CD4-positive, alpha-beta T cell (primary cell): ENCODE measurements around the gene COL4A4. TPM values are rescaled to one million over a fixed set of nuclear protein-coding genes. Genes with fewer than 3 reads are reported as not detected.

Experiments used
- ATAC-seq: fragments of 200-7000 bp; cut with Tn5 transposase; one replicate; pipeline ENCODE4 v1.10.0; 2022; ENCODE audit warnings: mild to moderate bottlenecking; ENCODE audit not compliant: poor library complexity
- CTCF ChIA-PET: fragments of 350-600 bp; sonication (Branson Sonifier 250); formaldehyde crosslinking; loops from one replicate; lab custom pipeline; 2021; ENCODE audit warnings: antibody characterized with exemption, inconsistent platforms; lab: Charles Lee
- POLR2A ChIA-PET: fragments of 350-600 bp; sonication (Branson Sonifier 250); formaldehyde crosslinking; loops from one replicate; lab custom pipeline; 2021; ENCODE audit warnings: antibody characterized with exemption, inconsistent platforms; lab: Charles Lee
- DNase-seq, 14 experiments: peaks; one replicate each; pipeline ENCODE4 v3.0.0-alpha.2; 2013 to 2020; ENCODE audit warnings: mixed read lengths in 2 of 14
- H3K27ac ChIP-seq, 2 donors: one replicate each; pipeline versions ENCODE4 v1.5.1 to v1.7.0; 2013; ENCODE audit warnings: low read length in 2 of 2, low read depth in 1 of 2, mild to moderate bottlenecking in 1 of 2
- H3K27me3 ChIP-seq, 2 experiments: 1 replicate in 1 of 2; 2 replicates in 1 of 2; pipeline versions ENCODE4 v1.6.1 to v1.7.0; 2013; ENCODE audit warnings: low read length in 2 of 2, control low read depth in 1 of 2, mild to moderate bottlenecking in 1 of 2, moderate library complexity in 1 of 2; ENCODE audit not compliant: insufficient read depth in 2 of 2, control insufficient read depth in 1 of 2
- H3K36me3 ChIP-seq: one replicate; pipeline ENCODE4 v1.6.1; 2013; ENCODE audit warnings: low read length, control low read depth; ENCODE audit not compliant: insufficient read depth
- H3K4me1 ChIP-seq: one replicate; pipeline ENCODE4 v1.6.1; 2013; ENCODE audit warnings: low read length, control low read depth; ENCODE audit not compliant: insufficient read depth
- H3K4me3 ChIP-seq: one replicate; pipeline ENCODE4 v1.5.1; 2013; ENCODE audit warnings: mild to moderate bottlenecking, low read length, moderate library complexity
- H3K9me3 ChIP-seq, 2 experiments: 1 replicate in 1 of 2; 2 replicates in 1 of 2; pipeline versions ENCODE4 v1.6.1 to v1.7.0; 2013; ENCODE audit warnings: low read length in 2 of 2, mild to moderate bottlenecking in 2 of 2, control low read depth in 1 of 2, moderate library complexity in 1 of 2; ENCODE audit not compliant: control insufficient read depth in 1 of 2, insufficient read depth in 1 of 2
- H3K27ac Mint-ChIP-seq: one replicate; pipeline ENCODE4 v1.8.0; 2020; ENCODE audit warnings: mixed read lengths
- H3K27me3 Mint-ChIP-seq: one replicate; pipeline ENCODE4 v1.8.0; 2021; ENCODE audit warnings: mixed read lengths
- H3K36me3 Mint-ChIP-seq: one replicate; pipeline ENCODE4 v1.8.0; 2021; ENCODE audit warnings: low read depth, mixed read lengths
- H3K4me1 Mint-ChIP-seq: one replicate; pipeline ENCODE4 v1.8.0; 2021; ENCODE audit warnings: low read depth, mixed read lengths
- H3K4me3 Mint-ChIP-seq: one replicate; pipeline ENCODE4 v1.8.0; 2020; ENCODE audit warnings: mild to moderate bottlenecking, mixed read lengths
- H3K9me3 Mint-ChIP-seq: one replicate; pipeline ENCODE4 v1.8.0; 2020; ENCODE audit warnings: mixed read lengths
- CTCF ChIP-seq: fragments of 200-600 bp; IDR thresholded peaks from one replicate; pipeline ENCODE4 v1.8.0; 2022; ENCODE audit warnings: antibody characterized with exemption, mild to moderate bottlenecking
- intact Hi-C, 2 experiments: fragments of 100-400 bp; cut with DNase I in 1 of 2; cut with micrococcal nuclease in 1 of 2; formaldehyde crosslinking; loops; one replicate each; pipeline versions ENCODE4 v1.15.1 to v1.9.0; 2023 to 2025; cut with DNase I, micrococcal nuclease
- total RNA-seq, 174 experiments: library from RNA in 2 of 174; stranded (reverse) in 2 of 174; gene quantifications; one replicate each; pipeline ENCODE4 v1.2.3 and lab custom pipeline; 2021 to 2026

Gene COL4A4
- total RNA-seq, 2 experiments from 2014 or later, result not detected

GRCh38 chr2:227118353-227118752, 45.7 kb downstream of the COL4A4 start:
- intact Hi-C loops, result no loop called here
- H3K27me3 Mint-ChIP-seq, result peaks cover 5% of the 10 kb centered on the region
- Histone ChIP-seq H3K27ac (no peak overlapping the region), H3K9me3 (no peaks in the 10 kb centered on the region), H3K4me3 (no peak overlapping the region), H3K27me3 (no peaks in the 10 kb centered on the region), H3K36me3 (no peaks in the 10 kb centered on the region), H3K4me1 (no peaks in the 10 kb centered on the region)
- H3K27ac Mint-ChIP-seq, result no peak overlapping the region
- ATAC-seq (no peak), DNase-seq (no peak)
- H3K9me3 Mint-ChIP-seq, result no peaks in the 10 kb centered on the region
- POLR2A ChIA-PET, result no interaction called here
- TF ChIP-seq CTCF, result no peak
- H3K4me3 Mint-ChIP-seq, result no peak overlapping the region
- CTCF ChIA-PET, result no interaction called here
- no peaks in the 10 kb centered on the region for H3K36me3 Mint-ChIP-seq
- no peaks in the 10 kb centered on the region for H3K4me1 Mint-ChIP-seq

GRCh38 chr2:227117852-227118251, 46.2 kb downstream of the COL4A4 start:
- ChIA-PET CTCF (no interaction called here), POLR2A (no interaction called here)
- no peaks in the 10 kb centered on the region for H3K36me3 Mint-ChIP-seq
- H3K4me3 Mint-ChIP-seq, result no peak overlapping the region
- intact Hi-C loops, result no loop called here
- H3K4me1 ChIP-seq, result no peaks in the 10 kb centered on the region
- no peak for TF ChIP-seq CTCF
- H3K4me3 ChIP-seq, result no peak overlapping the region
- H3K36me3 ChIP-seq, result no peaks in the 10 kb centered on the region
- ATAC-seq, result no peak
- no peaks in the 10 kb centered on the region for H3K27me3 ChIP-seq
- peaks cover 10% of the 10 kb centered on the region for H3K27me3 Mint-ChIP-seq
- no peak for DNase-seq
- no peaks in the 10 kb centered on the region for H3K9me3 Mint-ChIP-seq
- no peak overlapping the region for H3K27ac Mint-ChIP-seq
- no peaks in the 10 kb centered on the region for H3K9me3 ChIP-seq
- H3K4me1 Mint-ChIP-seq, result no peaks in the 10 kb centered on the region
- H3K27ac ChIP-seq, result no peak overlapping the region

- H3K36me3 ChIP-seq, result no peaks in the 10 kb centered on the region
- H3K9me3 ChIP-seq, result no peaks in the 10 kb centered on the region
- no peak for DNase-seq
- Mint-ChIP-seq H3K4me3 (no peak overlapping the region), H3K9me3 (no peaks in the 10 kb centered on the region), H3K36me3 (no peaks in the 10 kb centered on the region), H3K4me1 (no peaks in the 10 kb centered on the region), H3K27me3 (peaks cover 15% of the 10 kb centered on the region), H3K27ac (no peak overlapping the region)
- ChIA-PET CTCF (no interaction called here), POLR2A (no interaction called here)
- no peaks in the 10 kb centered on the region for H3K4me1 ChIP-seq
- intact Hi-C loops, result no loop called here
- H3K4me3 ChIP-seq, result no peak overlapping the region
- H3K27me3 ChIP-seq, result no peaks in the 10 kb centered on the region
- H3K27ac ChIP-seq, result no peak overlapping the region
- no peak for TF ChIP-seq CTCF
- no peak for ATAC-seq
These were observed 47.0 kb downstream of the COL4A4 start for GRCh38 chr2:227117027-227117426.
